Activated naive CD4-positive, alpha-beta T cell treated with anti-CD3 and anti-CD28 coated beads for 36 hours (primary cell): ENCODE measurements around the gene ZFC3H1. TPM values are rescaled to one million over a fixed set of nuclear protein-coding genes. Genes with fewer than 3 reads are reported as not detected.

Experiments
- CTCF ChIA-PET: fragments of 350-600 bp; sonication (Branson Sonifier 250); formaldehyde crosslinking; loops from one replicate; lab custom pipeline; 2021; ENCODE audit warnings: antibody characterized with exemption; lab: Charles Lee
- DNase-seq: peaks from one replicate; pipeline ENCODE4 v3.0.0-alpha.2; 2020
- H3K27ac Mint-ChIP-seq: one replicate; pipeline ENCODE4 v1.8.0; 2021; ENCODE audit warnings: mild to moderate bottlenecking, mixed read lengths
- H3K27me3 Mint-ChIP-seq: one replicate; pipeline ENCODE4 v1.8.0; 2021; ENCODE audit warnings: low read depth, mixed read lengths
- H3K36me3 Mint-ChIP-seq: one replicate; pipeline ENCODE4 v1.8.0; 2021; ENCODE audit warnings: low read depth, mixed read lengths
- H3K4me1 Mint-ChIP-seq: one replicate; pipeline ENCODE4 v1.8.0; 2021; ENCODE audit warnings: low read depth, mixed read lengths
- H3K4me3 Mint-ChIP-seq: one replicate; pipeline ENCODE4 v1.8.0; 2021; ENCODE audit warnings: mild to moderate bottlenecking, moderate library complexity, mixed read lengths
- H3K9me3 Mint-ChIP-seq: one replicate; pipeline ENCODE4 v1.8.0; 2021; ENCODE audit warnings: mixed read lengths
- intact Hi-C: fragments of 100-400 bp; cut with micrococcal nuclease; formaldehyde crosslinking; loops from one replicate; pipeline ENCODE4 v1.15.1; 2023
- total RNA-seq, 2 experiments: library from RNA; stranded (reverse); gene quantifications; one replicate each; pipeline ENCODE4 v1.2.3, GENCODE V29; 2021

ZFC3H1 gene
- total RNA-seq, 2 experiments from 2014 or later = 56.9 to 62.6 TPM

- peaks cover 5% of the 10 kb centered on the region for H3K36me3 Mint-ChIP-seq
- DNase-seq = no peak
- CTCF ChIA-PET = no interaction called here
- H3K27me3 Mint-ChIP-seq = no peaks in the 10 kb centered on the region
- H3K9me3 Mint-ChIP-seq = no peaks in the 10 kb centered on the region
- H3K27ac Mint-ChIP-seq = no peak overlapping the region
- peaks cover 32% of the 10 kb centered on the region for H3K4me1 Mint-ChIP-seq
- H3K4me3 Mint-ChIP-seq = no peak overlapping the region
- intact Hi-C loops = no loop called here
These were observed 7.7 kb upstream of the ZFC3H1 start for GRCh38 chr12:71671311-71671710.

GRCh38 chr12:71666259-71666658 lies 2.6 kb upstream of the ZFC3H1 start:
- no peak for DNase-seq
- Mint-ChIP-seq H3K4me1 (peaks cover 32% of the 10 kb centered on the region), H3K27me3 (no peaks in the 10 kb centered on the region), H3K9me3 (no peaks in the 10 kb centered on the region), H3K4me3 (peak overlapping the region; percentile 97), H3K27ac (peak overlapping the region; percentile 99), H3K36me3 (peaks cover 26% of the 10 kb centered on the region)
- CTCF ChIA-PET = no interaction called here
- intact Hi-C loops = no loop called here

GRCh38 chr12:71665090-71665463 lies 1.4 kb upstream of the ZFC3H1 start:
- DNase-seq = no peak
- Mint-ChIP-seq H3K9me3 (no peaks in the 10 kb centered on the region), H3K27me3 (no peaks in the 10 kb centered on the region), H3K4me1 (peaks cover 36% of the 10 kb centered on the region), H3K36me3 (peaks cover 28% of the 10 kb centered on the region), H3K4me3 (peak overlapping the region; percentile 97), H3K27ac (peak overlapping the region; percentile 99)
- intact Hi-C loops = loop anchor here (2.0 kb wide), 1 partner anchor 1422 kb away; the partner anchor contains the start of gene CNOT2
- CTCF ChIA-PET = interaction anchor here (1.2 to 2.9 kb wide), 3 partner anchors 13 to 82 kb away, joined by 6 to 31 read pairs (median 12); partner anchors contain the start of gene TMEM19

- Mint-ChIP-seq H3K4me3 (peak overlapping the region; percentile 97), H3K27ac (peak overlapping the region; percentile 99), H3K36me3 (peaks cover 30% of the 10 kb centered on the region), H3K27me3 (no peaks in the 10 kb centered on the region), H3K9me3 (no peaks in the 10 kb centered on the region), H3K4me1 (peaks cover 38% of the 10 kb centered on the region)
- intact Hi-C loops = loop anchor here (1.0 to 5.0 kb wide), 3 partner anchors 22 to 1422 kb away; partner anchors contain the start of genes CNOT2, TMEM19 and TPH2
- CTCF ChIA-PET = interaction anchor here (0.7 to 2.9 kb wide), 5 partner anchors 14 to 83 kb away, joined by 3 to 31 read pairs (median 9); partner anchors contain the start of gene TMEM19
- DNase-seq = no peak
These were observed 902 bp upstream of the ZFC3H1 start for GRCh38 chr12:71664411-71665089.

- peaks cover 44% of the 10 kb centered on the region for H3K4me1 Mint-ChIP-seq
- peak; percentile 86 for DNase-seq
- peaks cover 43% of the 10 kb centered on the region for H3K36me3 Mint-ChIP-seq
- peak overlapping the region; percentile 97 for H3K4me3 Mint-ChIP-seq
- no peaks in the 10 kb centered on the region for H3K9me3 Mint-ChIP-seq
- no peaks in the 10 kb centered on the region for H3K27me3 Mint-ChIP-seq
- intact Hi-C loops = loop anchor here (1.0 to 5.0 kb wide), 6 partner anchors 10 to 274 kb away; partner anchors contain the start of genes TBC1D15 and TPH2
- peak overlapping the region; percentile 99 for H3K27ac Mint-ChIP-seq
- CTCF ChIA-PET = interaction anchor here (0.7 to 2.9 kb wide), 7 partner anchors 13 to 84 kb away, joined by 3 to 31 read pairs (median 5); partner anchors contain the start of gene TMEM19
These were observed 643 bp downstream of the ZFC3H1 start for GRCh38 chr12:71662849-71663560.

- CTCF ChIA-PET = interaction anchor here (2.6 to 2.9 kb wide), 3 partner anchors 16 to 85 kb away, joined by 9 to 31 read pairs (median 12); partner anchors contain the start of gene TMEM19
- Mint-ChIP-seq H3K9me3 (no peaks in the 10 kb centered on the region), H3K27ac (peak overlapping the region; percentile 99), H3K36me3 (peaks cover 43% of the 10 kb centered on the region), H3K4me3 (peak overlapping the region; percentile 97), H3K4me1 (peaks cover 42% of the 10 kb centered on the region), H3K27me3 (no peaks in the 10 kb centered on the region)
- DNase-seq = no peak
- intact Hi-C loops = loop anchor here (1.0 to 5.0 kb wide), 4 partner anchors 20 to 275 kb away; partner anchors contain the start of genes TBC1D15 and TPH2
These were observed 1.6 kb downstream of the ZFC3H1 start for GRCh38 chr12:71661977-71662530.

GRCh38 chr12:71656740-71657139 lies 6.9 kb downstream of the ZFC3H1 start:
- Mint-ChIP-seq H3K27ac (no peak overlapping the region), H3K27me3 (no peaks in the 10 kb centered on the region), H3K36me3 (peaks cover 29% of the 10 kb centered on the region), H3K9me3 (no peaks in the 10 kb centered on the region), H3K4me1 (peaks cover 48% of the 10 kb centered on the region), H3K4me3 (no peak overlapping the region)
- no peak for DNase-seq
- intact Hi-C loops = no loop called here
- CTCF ChIA-PET = interaction anchor here (1.1 to 1.6 kb wide), 2 partner anchors 8 to 20 kb away, joined by 3 read pairs; no protein-coding TSS in a partner anchor

- no peak for DNase-seq
- Mint-ChIP-seq H3K27ac (no peak overlapping the region), H3K4me1 (peaks cover 45% of the 10 kb centered on the region), H3K27me3 (no peaks in the 10 kb centered on the region), H3K36me3 (peaks cover 29% of the 10 kb centered on the region), H3K9me3 (no peaks in the 10 kb centered on the region), H3K4me3 (peak overlapping the region; percentile 43)
- CTCF ChIA-PET = interaction anchor here (1.3 kb wide), 1 partner anchor 91 kb away, joined by 6 read pairs; no protein-coding TSS in a partner anchor
- intact Hi-C loops = no loop called here
These were observed 7.7 kb downstream of the ZFC3H1 start for GRCh38 chr12:71655907-71656306.

GRCh38 chr12:71655495-71655894 lies 8.2 kb downstream of the ZFC3H1 start:
- peaks cover 29% of the 10 kb centered on the region for H3K36me3 Mint-ChIP-seq
- H3K9me3 Mint-ChIP-seq = no peaks in the 10 kb centered on the region
- intact Hi-C loops = no loop called here
- peaks cover 45% of the 10 kb centered on the region for H3K4me1 Mint-ChIP-seq
- H3K27ac Mint-ChIP-seq = peak overlapping the region; percentile 4
- peak overlapping the region; percentile 43 for H3K4me3 Mint-ChIP-seq
- CTCF ChIA-PET = interaction anchor here (1.3 kb wide), 1 partner anchor 92 kb away, joined by 6 read pairs; no protein-coding TSS in a partner anchor
- H3K27me3 Mint-ChIP-seq = no peaks in the 10 kb centered on the region
- no peak for DNase-seq

GRCh38 chr12:71654200-71654599 lies 9.4 kb downstream of the ZFC3H1 start:
- CTCF ChIA-PET = no interaction called here
- H3K4me1 Mint-ChIP-seq = peaks cover 40% of the 10 kb centered on the region
- intact Hi-C loops = no loop called here
- H3K27me3 Mint-ChIP-seq = no peaks in the 10 kb centered on the region
- no peaks in the 10 kb centered on the region for H3K9me3 Mint-ChIP-seq
- no peak for DNase-seq
- H3K4me3 Mint-ChIP-seq = no peak overlapping the region
- H3K27ac Mint-ChIP-seq = no peak overlapping the region
- peaks cover 27% of the 10 kb centered on the region for H3K36me3 Mint-ChIP-seq

- Mint-ChIP-seq H3K27ac (no peak overlapping the region), H3K27me3 (no peaks in the 10 kb centered on the region), H3K9me3 (no peaks in the 10 kb centered on the region), H3K36me3 (peaks cover 21% of the 10 kb centered on the region), H3K4me1 (peaks cover 38% of the 10 kb centered on the region), H3K4me3 (no peak overlapping the region)
- CTCF ChIA-PET = interaction anchor here (1.1 kb wide), 1 partner anchor 19 kb away, joined by 3 read pairs; no protein-coding TSS in a partner anchor
- DNase-seq = no peak
- intact Hi-C loops = loop anchor here (1.0 to 2.0 kb wide), 2 partner anchors 10 to 16 kb away; partner anchors contain the start of gene ZFC3H1
These were observed 10.5 kb downstream of the ZFC3H1 start for GRCh38 chr12:71653137-71653536.
